Large intestine (tissue), 3 donors: ENCODE data around the gene ATG9B. TPM values are rescaled to one million over a fixed set of nuclear protein-coding genes. Genes with fewer than 3 reads are reported as not detected.

Source experiments
- DNase-seq, 2 donors: peaks; one replicate each; pipeline versions ENCODE4 v3.0.0 to v3.0.0-alpha.2; 2013
- H3K27ac ChIP-seq: one replicate; pipeline ENCODE4 v1.5.1; 2013; ENCODE audit warnings: low read length
- H3K27me3 ChIP-seq: 2 replicates; pipeline ENCODE4 v1.6.1; 2013; ENCODE audit warnings: low read length; ENCODE audit not compliant: control insufficient read depth, insufficient read depth
- H3K36me3 ChIP-seq: 2 replicates; pipeline ENCODE4 v1.6.1; 2013; ENCODE audit warnings: low read length; ENCODE audit not compliant: control insufficient read depth, insufficient read depth
- H3K4me1 ChIP-seq: one replicate; pipeline ENCODE4 v1.6.1; 2013; ENCODE audit warnings: low read length; ENCODE audit not compliant: control insufficient read depth, insufficient read depth
- H3K4me3 ChIP-seq: one replicate; pipeline ENCODE4 v1.5.1; 2013; ENCODE audit warnings: low read length
- H3K9me3 ChIP-seq: one replicate; pipeline ENCODE4 v1.6.1; 2013; ENCODE audit warnings: mild to moderate bottlenecking, low read depth, low read length, moderate library complexity; ENCODE audit not compliant: control insufficient read depth
- WGBS: methylation state at CpG from one replicate; pipeline ENCODE4 v1.1.5; 2013; ENCODE audit warnings: low lambda C conversion rate; ENCODE audit not compliant: insufficient coverage; 5-methylcytosine and 5-hydroxymethylcytosine counted together
- polyA plus RNA-seq: library from polyadenylated mRNA; unstranded; fragments of 120-200 nt; gene quantifications from one replicate; pipeline ENCODE4 v1.2.1, GENCODE V29; 2013

The ATG9B gene
- polyA plus RNA-seq, 1 donor: 1.8 TPM

GRCh38 chr7:151064993-151065392 is 40.7 kb upstream of the ATG9B start:
- Histone ChIP-seq H3K9me3 (no peaks in the 10 kb centered on the region), H3K27me3 (no peaks in the 10 kb centered on the region), H3K4me3 (no peak overlapping the region), H3K27ac (no peak overlapping the region), H3K4me1 (peaks cover 30% of the 10 kb centered on the region), H3K36me3 (peaks cover 56% of the 10 kb centered on the region)
- no peak for DNase-seq
- no CpG with 5 or more reads among the region's 6 CpGs for WGBS

GRCh38 chr7:151064454-151064853 is 40.2 kb upstream of the ATG9B start:
- Histone ChIP-seq H3K27me3 (no peaks in the 10 kb centered on the region), H3K9me3 (no peaks in the 10 kb centered on the region), H3K36me3 (peaks cover 51% of the 10 kb centered on the region), H3K4me3 (no peak overlapping the region), H3K4me1 (peaks cover 30% of the 10 kb centered on the region), H3K27ac (no peak overlapping the region)
- WGBS: no CpG with 5 or more reads among the region's 18 CpGs
- no peak for DNase-seq

GRCh38 chr7:151063212-151063561 is 38.9 kb upstream of the ATG9B start:
- no CpG with 5 or more reads among the region's 11 CpGs for WGBS
- Histone ChIP-seq H3K27ac (peak overlapping the region; percentile 79), H3K27me3 (no peaks in the 10 kb centered on the region), H3K9me3 (no peaks in the 10 kb centered on the region), H3K4me3 (peak overlapping the region; percentile 78), H3K4me1 (peaks cover 40% of the 10 kb centered on the region), H3K36me3 (peaks cover 41% of the 10 kb centered on the region)
- DNase-seq: peak in 1 of 2 donors; percentile 64

GRCh38 chr7:151062399-151063211 is 38.3 kb upstream of the ATG9B start:
- Histone ChIP-seq H3K4me3 (peak overlapping the region; percentile 78), H3K9me3 (no peaks in the 10 kb centered on the region), H3K4me1 (peaks cover 41% of the 10 kb centered on the region), H3K36me3 (peaks cover 36% of the 10 kb centered on the region), H3K27ac (peak overlapping the region; percentile 79), H3K27me3 (no peaks in the 10 kb centered on the region)
- peak; percentile 93 to 96 for DNase-seq
- no CpG with 5 or more reads among the region's 43 CpGs for WGBS

GRCh38 chr7:151062111-151062398 is 37.8 kb upstream of the ATG9B start:
- Histone ChIP-seq H3K9me3 (no peaks in the 10 kb centered on the region), H3K4me3 (peak overlapping the region; percentile 0), H3K36me3 (peaks cover 30% of the 10 kb centered on the region), H3K4me1 (peaks cover 43% of the 10 kb centered on the region), H3K27ac (no peak overlapping the region), H3K27me3 (no peaks in the 10 kb centered on the region)
- no CpG with 5 or more reads among the region's 11 CpGs for WGBS
- DNase-seq: no peak

GRCh38 chr7:151061213-151062110 is 37.2 kb upstream of the ATG9B start:
- no peak overlapping the region for H3K27ac ChIP-seq
- H3K4me3 ChIP-seq: no peak overlapping the region
- 62% methylated on average over 3 of the region's 33 CpGs for WGBS
- no peaks in the 10 kb centered on the region for H3K27me3 ChIP-seq
- peaks cover 49% of the 10 kb centered on the region for H3K4me1 ChIP-seq
- H3K36me3 ChIP-seq: peaks cover 24% of the 10 kb centered on the region
- no peak for DNase-seq
- H3K9me3 ChIP-seq: no peaks in the 10 kb centered on the region

- peaks cover 52% of the 10 kb centered on the region for H3K4me1 ChIP-seq
- no CpG with 5 or more reads among the region's 21 CpGs for WGBS
Observed at GRCh38 chr7:151060416-151061212, 36.3 kb upstream of the ATG9B start.

GRCh38 chr7:151060113-151060415 is 35.8 kb upstream of the ATG9B start:
- peak overlapping the region; percentile 96 for H3K27ac ChIP-seq
- H3K9me3 ChIP-seq: no peaks in the 10 kb centered on the region
- no peaks in the 10 kb centered on the region for H3K27me3 ChIP-seq
- no CpG with 5 or more reads among the region's 17 CpGs for WGBS
- peaks cover 52% of the 10 kb centered on the region for H3K4me1 ChIP-seq
- peaks cover 10% of the 10 kb centered on the region for H3K36me3 ChIP-seq
- peak overlapping the region; percentile 89 for H3K4me3 ChIP-seq
- no peak for DNase-seq

More at GRCh38 chr7:151060416-151061212, 36.3 kb upstream of the ATG9B start:
- peaks cover 16% of the 10 kb centered on the region for H3K36me3 ChIP-seq
- H3K4me3 ChIP-seq: peak overlapping the region; percentile 89
- DNase-seq: peak in 1 of 2 donors; percentile 48
- no peak overlapping the region for H3K27ac ChIP-seq
- H3K9me3 ChIP-seq: no peaks in the 10 kb centered on the region
- no peaks in the 10 kb centered on the region for H3K27me3 ChIP-seq

- Histone ChIP-seq H3K27me3 (no peaks in the 10 kb centered on the region), H3K27ac (peak within 1 kb of the TSS; percentile 96), H3K4me3 (peak within 1 kb of the TSS; percentile 89), H3K36me3 (peaks cover 5% of the 10 kb centered on the region), H3K9me3 (no peaks in the 10 kb centered on the region), H3K4me1 (peaks cover 52% of the 10 kb centered on the region)
- peak; percentile 72 to 91 for DNase-seq
- WGBS: no CpG with 5 or more reads among the region's 75 CpGs
Observed at GRCh38 chr7:151059367-151060112, 35.2 kb upstream of the ATG9B start, which contains the start of gene SLC4A2. TSS of gene SLC4A2 (plus strand) at chr7:151059589. CDS start at chr7:151061988, 2,399 bp downstream.
